ENCODE measurements around the gene ZFYVE27.

ZFYVE27 gene

GRCh38 chr10:97764519-97764931, 27.6 kb downstream of the ZFYVE27 start:
- H3K27ac ChIP-seq (ENCODE audit: low read depth, low read length): no peak overlapping the region
- no peaks in the 10 kb centered on the region for H3K9me3 ChIP-seq (ENCODE audit: insufficient read depth, low read depth, low read length)
- H3K9ac ChIP-seq (ENCODE audit: low read depth, low read length): no peak overlapping the region
- 86% methylated on average over 5 of the region's 7 CpGs for WGBS
- H3K4me1 ChIP-seq (ENCODE audit: insufficient read depth, low read length): peaks cover 15% of the 10 kb centered on the region
- H3K4me3 ChIP-seq (ENCODE audit: low read length): no peak overlapping the region
- peaks cover 6% of the 10 kb centered on the region for H3K27me3 ChIP-seq (ENCODE audit: insufficient read depth, low read length)
- H3K36me3 ChIP-seq (ENCODE audit: insufficient read depth, low read length): peaks cover 12% of the 10 kb centered on the region

- Histone ChIP-seq H3K36me3 (ENCODE audit: insufficient read depth, low read length) (peaks cover 5% of the 10 kb centered on the region), H3K27me3 (ENCODE audit: insufficient read depth, low read length) (peaks cover 13% of the 10 kb centered on the region), H3K27ac (ENCODE audit: low read depth, low read length) (no peak overlapping the region), H3K9ac (ENCODE audit: low read depth, low read length) (no peak overlapping the region), H3K4me3 (ENCODE audit: low read length) (no peak overlapping the region), H3K9me3 (ENCODE audit: insufficient read depth, low read depth, low read length) (no peaks in the 10 kb centered on the region), H3K4me1 (ENCODE audit: insufficient read depth, low read length) (peaks cover 15% of the 10 kb centered on the region)
- 95% methylated on average over 15 of the region's 15 CpGs for WGBS
Measured at GRCh38 chr10:97765201-97765600, 28.3 kb downstream of the ZFYVE27 start.

- peaks cover 24% of the 10 kb centered on the region for H3K27me3 ChIP-seq (ENCODE audit: insufficient read depth, low read length)
- H3K4me3 ChIP-seq (ENCODE audit: low read length): no peak overlapping the region
- H3K9ac ChIP-seq (ENCODE audit: low read depth, low read length): no peak overlapping the region
- H3K27ac ChIP-seq (ENCODE audit: low read depth, low read length): no peak overlapping the region
- H3K4me1 ChIP-seq (ENCODE audit: insufficient read depth, low read length): peaks cover 20% of the 10 kb centered on the region
- WGBS: 92% methylated on average over 13 of the region's 13 CpGs
- no peaks in the 10 kb centered on the region for H3K9me3 ChIP-seq (ENCODE audit: insufficient read depth, low read depth, low read length)
- H3K36me3 ChIP-seq (ENCODE audit: insufficient read depth, low read length): no peaks in the 10 kb centered on the region
Measured at GRCh38 chr10:97766106-97766810, 29.3 kb downstream of the ZFYVE27 start.

- no peak overlapping the region for H3K27ac ChIP-seq (ENCODE audit: low read depth, low read length)
- WGBS: 93% methylated on average over 22 of the region's 22 CpGs
- H3K4me1 ChIP-seq (ENCODE audit: insufficient read depth, low read length): peaks cover 20% of the 10 kb centered on the region
Measured at GRCh38 chr10:97766996-97767924, 30.3 kb downstream of the ZFYVE27 start.

GRCh38 chr10:97768322-97769315, 31.7 kb downstream of the ZFYVE27 start:
- WGBS: 93% methylated on average over 9 of the region's 9 CpGs
- no peak overlapping the region for H3K9ac ChIP-seq (ENCODE audit: low read depth, low read length)
- H3K36me3 ChIP-seq (ENCODE audit: insufficient read depth, low read length): no peaks in the 10 kb centered on the region
- no peaks in the 10 kb centered on the region for H3K9me3 ChIP-seq (ENCODE audit: insufficient read depth, low read depth, low read length)
- no peak overlapping the region for H3K27ac ChIP-seq (ENCODE audit: low read depth, low read length)
- peaks cover 9% of the 10 kb centered on the region; the same call in 1 of the 2 replicates for H3K4me1 ChIP-seq (ENCODE audit: insufficient read depth, low read length)
- no peak overlapping the region for H3K4me3 ChIP-seq (ENCODE audit: low read length)
- H3K27me3 ChIP-seq (ENCODE audit: insufficient read depth, low read length): peaks cover 46% of the 10 kb centered on the region

More at GRCh38 chr10:97766996-97767924, 30.3 kb downstream of the ZFYVE27 start:
- Histone ChIP-seq H3K27me3 (ENCODE audit: insufficient read depth, low read length) (peaks cover 32% of the 10 kb centered on the region), H3K4me3 (ENCODE audit: low read length) (no peak overlapping the region), H3K9ac (ENCODE audit: low read depth, low read length) (no peak overlapping the region), H3K9me3 (ENCODE audit: insufficient read depth, low read depth, low read length) (no peaks in the 10 kb centered on the region), H3K36me3 (ENCODE audit: insufficient read depth, low read length) (no peaks in the 10 kb centered on the region)

- 85% methylated on average over 5 of the region's 5 CpGs for WGBS
- H3K27me3 ChIP-seq (ENCODE audit: insufficient read depth, low read length): peaks cover 50% of the 10 kb centered on the region
Measured at GRCh38 chr10:97770255-97770654, 33.3 kb downstream of the ZFYVE27 start.

GRCh38 chr10:97771055-97771891, 34.3 kb downstream of the ZFYVE27 start:
- WGBS: 1% methylated on average over 90 of the region's 90 CpGs
- peak overlapping the region; percentile 26; the same call in 1 of the 2 replicates for H3K9ac ChIP-seq (ENCODE audit: low read depth, low read length)
- peak overlapping the region; percentile 61 for H3K4me3 ChIP-seq (ENCODE audit: low read length)
- 0 out of 2 replicates have a peak, but pooled peaks cover 5% of the 10 kb centered on the region for H3K4me1 ChIP-seq (ENCODE audit: insufficient read depth, low read length)
- H3K9me3 ChIP-seq (ENCODE audit: insufficient read depth, low read depth, low read length): no peaks in the 10 kb centered on the region
- peaks cover 50% of the 10 kb centered on the region for H3K27me3 ChIP-seq (ENCODE audit: insufficient read depth, low read length)
- H3K27ac ChIP-seq (ENCODE audit: low read depth, low read length): no peak overlapping the region
- no peaks in the 10 kb centered on the region for H3K36me3 ChIP-seq (ENCODE audit: insufficient read depth, low read length)

More at GRCh38 chr10:97770255-97770654, 33.3 kb downstream of the ZFYVE27 start:
- Histone ChIP-seq H3K9ac (ENCODE audit: low read depth, low read length) (no peak overlapping the region), H3K4me3 (ENCODE audit: low read length) (0 out of 2 replicates have a peak overlapping the region, but pooled peaks have one; percentile 61), H3K9me3 (ENCODE audit: insufficient read depth, low read depth, low read length) (no peaks in the 10 kb centered on the region), H3K4me1 (ENCODE audit: insufficient read depth, low read length) (0 out of 2 replicates have a peak, but pooled peaks cover 5% of the 10 kb centered on the region), H3K27ac (ENCODE audit: low read depth, low read length) (no peak overlapping the region), H3K36me3 (ENCODE audit: insufficient read depth, low read length) (no peaks in the 10 kb centered on the region)

- Histone ChIP-seq H3K4me1 (ENCODE audit: insufficient read depth, low read length) (0 out of 2 replicates have a peak, but pooled peaks cover 5% of the 10 kb centered on the region), H3K9me3 (ENCODE audit: insufficient read depth, low read depth, low read length) (no peaks in the 10 kb centered on the region), H3K4me3 (ENCODE audit: low read length) (peak within 1 kb of the TSS; percentile 61), H3K27ac (ENCODE audit: low read depth, low read length) (no peak within 1 kb of the TSS), H3K9ac (ENCODE audit: low read depth, low read length) (peak within 1 kb of the TSS; percentile 26; the same call in 1 of the 2 replicates), H3K36me3 (ENCODE audit: insufficient read depth, low read length) (no peaks in the 10 kb centered on the region), H3K27me3 (ENCODE audit: insufficient read depth, low read length) (peaks cover 50% of the 10 kb centered on the region)
- 12% methylated on average over 44 of the region's 44 CpGs for WGBS
Measured at GRCh38 chr10:97771913-97772823, 35.2 kb downstream of the ZFYVE27 start, which contains the start of gene SFRP5. SFRP5 (minus strand) TSS chr10:97771999; CDS start chr10:97771833, 166 bp downstream.

- 33% methylated on average over 1 of the region's 1 CpG for WGBS
- Histone ChIP-seq H3K27ac (ENCODE audit: low read depth, low read length) (no peak overlapping the region), H3K27me3 (ENCODE audit: insufficient read depth, low read length) (peaks cover 50% of the 10 kb centered on the region)
Measured at GRCh38 chr10:97773096-97773495, 36.2 kb downstream of the ZFYVE27 start.

More at GRCh38 chr10:97773096-97773495, 36.2 kb downstream of the ZFYVE27 start:
- Histone ChIP-seq H3K9me3 (ENCODE audit: insufficient read depth, low read depth, low read length) (no peaks in the 10 kb centered on the region), H3K4me3 (ENCODE audit: low read length) (no peak overlapping the region), H3K36me3 (ENCODE audit: insufficient read depth, low read length) (no peaks in the 10 kb centered on the region), H3K9ac (ENCODE audit: low read depth, low read length) (no peak overlapping the region), H3K4me1 (ENCODE audit: insufficient read depth, low read length) (0 out of 2 replicates have a peak, but pooled peaks cover 5% of the 10 kb centered on the region)
